ENCODE measurements around the gene CDC20. TPM values are rescaled to one million over a fixed set of nuclear protein-coding genes. Genes with fewer than 3 reads are reported as not detected.

The CDC20 gene
- total and polyA plus RNA-seq, 2 of the 4 experiments (the other 2 are of a cell fraction): 103 to 107 TPM

DNA sequence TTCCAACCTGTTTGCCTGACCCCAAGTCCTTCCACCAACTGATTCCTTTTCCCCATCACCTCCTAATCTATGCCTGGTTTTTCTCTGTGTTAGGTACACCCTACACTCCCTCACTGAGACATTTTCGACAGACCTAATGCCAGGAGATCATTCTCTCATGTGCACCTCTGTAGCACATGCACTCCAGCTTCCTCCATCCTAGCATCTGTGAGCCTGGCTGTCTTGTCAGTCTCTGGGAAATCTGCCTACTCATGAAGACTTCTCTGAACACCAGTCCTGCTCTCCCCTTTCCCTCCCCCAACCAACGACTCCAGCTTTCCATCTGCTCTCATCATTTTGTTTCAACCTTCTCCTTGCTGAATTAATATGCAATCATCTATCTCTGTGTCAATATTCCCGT, 29.8 kb downstream of the CDC20 start:
- H3K9me1 ChIP-seq (ENCODE audit: insufficient read depth, low read length): peaks cover 10% of the 10 kb centered on the region
- ATAC-seq (ENCODE audit: low read depth) (no peak), DNase-seq (no peak)
- H2BK15ac ChIP-seq (ENCODE audit: low read depth, low read length): no peak overlapping the region
- no peak overlapping the region for H2BK120ac ChIP-seq (ENCODE audit: low read depth, low read length)
- no peak overlapping the region; the same call in none of the 2 replicates for H4K91ac ChIP-seq (ENCODE audit: insufficient read depth, low read depth, low read length)
- ChIA-PET CTCF (interaction anchor here (0.6 kb wide), 1 partner anchor 1354 kb away, joined by 3 read pairs; no protein-coding TSS in a partner anchor), POLR2A (ENCODE audit: unreplicated experiment) (interaction anchor here (0.8 kb wide), 1 partner anchor 91 kb away, joined by 4 read pairs; no protein-coding TSS in a partner anchor)
- H3K4ac ChIP-seq (ENCODE audit: low read depth, low read length): peak overlapping the region; percentile 99
- peak overlapping the region; percentile 91 for H3K56ac ChIP-seq (ENCODE audit: extremely low read depth, insufficient read depth, low read length)
- no peak overlapping the region for H3K18ac ChIP-seq (ENCODE audit: low read depth, low read length)
- H3K23ac ChIP-seq (ENCODE audit: low read depth, low read length): peak overlapping the region; percentile 94
- peak overlapping the region; percentile 93 for H2BK5ac ChIP-seq (ENCODE audit: low read depth, low read length, poor library complexity, severe bottlenecking)
- in situ Hi-C loops (cut with MboI; ENCODE audit: low sequenced_read_pairs): no loop called here
- 70% methylated on average over 3 of the region's 3 CpGs; no CpG with 5 or more reads in 1 of the 2 experiments for WGBS, 2 experiments (ENCODE audit: extremely low coverage in 2 of 2, insufficient read length in 1 of 2)
- H2AFZ ChIP-seq (replicated peaks; ENCODE audit: low read length, poor library complexity): no peak overlapping the region
- peaks cover 40 to 81% of the 10 kb centered on the region in 2 experiments for H3K79me1 ChIP-seq (ENCODE audit: low read depth in 1 of 2, low read length in 2 of 2)
- peak overlapping the region; percentile 96; the same call in 1 of the 2 replicates for H4K5ac ChIP-seq (ENCODE audit: low read depth, low read length)
- dilution Hi-C loops (cut with HindIII; ENCODE audit: low sequenced_read_pairs, unreplicated experiment): no loop called here
- peak overlapping the region; percentile 92 for H3K4me3 ChIP-seq (ENCODE audit: insufficient read depth, low read depth, low read length)
- BruUV-seq (replicated peaks): no TSS peak
- peak overlapping the region; percentile 98 for H3K14ac ChIP-seq (replicated peaks; ENCODE audit: low read depth, low read length)
- peak overlapping the region; percentile 8 to 98; a peak in 2 of 4 replicates for H4K8ac ChIP-seq (ENCODE audit: low read depth in 2 of 2, low read length in 2 of 2)
- peaks cover 32% of the 10 kb centered on the region for H3K36me3 ChIP-seq (ENCODE audit: control insufficient read depth, insufficient read depth, low read length)
- peaks cover 20% of the 10 kb centered on the region; the same call in 1 of the 2 replicates for H4K20me1 ChIP-seq (ENCODE audit: insufficient read depth, low read length)
- intact Hi-C loops (cut with micrococcal nuclease): loop anchor here (1.0 kb wide), 1 partner anchor 20 kb away; the partner anchor contains the start of gene ELOVL1
- H3K27ac ChIP-seq (ENCODE audit: insufficient read depth, low read length): no peak overlapping the region
- H3K4me2 ChIP-seq (ENCODE audit: low read depth, low read length): peak overlapping the region; percentile 86
- H3K9me3 ChIP-seq (ENCODE audit: control insufficient read depth, insufficient read depth, low read length): no peaks in the 10 kb centered on the region
- H3K9ac ChIP-seq (ENCODE audit: low read depth, low read length): peak overlapping the region; percentile 97
- H2AK9ac ChIP-seq (replicated peaks; ENCODE audit: low read depth, low read length, poor library complexity): peak overlapping the region; percentile 60
- TF ChIP-seq MAZ (IDR thresholded peaks at IDR 0.05; ENCODE audit: borderline replicate concordance, low read depth, low read length): no peak
- TF ChIP-seq MXI1 (IDR thresholded peaks at IDR 0.05; ENCODE audit: borderline replicate concordance, low read depth, low read length): no peak
- TF ChIP-seq NFE2L2 (IDR thresholded peaks at IDR 0.05; ENCODE audit: low read depth, low read length): no peak
- no peak for TF ChIP-seq FOS (IDR thresholded peaks at IDR 0.05; ENCODE audit: low read depth, low read length)
- TF ChIP-seq, protein P1, sequence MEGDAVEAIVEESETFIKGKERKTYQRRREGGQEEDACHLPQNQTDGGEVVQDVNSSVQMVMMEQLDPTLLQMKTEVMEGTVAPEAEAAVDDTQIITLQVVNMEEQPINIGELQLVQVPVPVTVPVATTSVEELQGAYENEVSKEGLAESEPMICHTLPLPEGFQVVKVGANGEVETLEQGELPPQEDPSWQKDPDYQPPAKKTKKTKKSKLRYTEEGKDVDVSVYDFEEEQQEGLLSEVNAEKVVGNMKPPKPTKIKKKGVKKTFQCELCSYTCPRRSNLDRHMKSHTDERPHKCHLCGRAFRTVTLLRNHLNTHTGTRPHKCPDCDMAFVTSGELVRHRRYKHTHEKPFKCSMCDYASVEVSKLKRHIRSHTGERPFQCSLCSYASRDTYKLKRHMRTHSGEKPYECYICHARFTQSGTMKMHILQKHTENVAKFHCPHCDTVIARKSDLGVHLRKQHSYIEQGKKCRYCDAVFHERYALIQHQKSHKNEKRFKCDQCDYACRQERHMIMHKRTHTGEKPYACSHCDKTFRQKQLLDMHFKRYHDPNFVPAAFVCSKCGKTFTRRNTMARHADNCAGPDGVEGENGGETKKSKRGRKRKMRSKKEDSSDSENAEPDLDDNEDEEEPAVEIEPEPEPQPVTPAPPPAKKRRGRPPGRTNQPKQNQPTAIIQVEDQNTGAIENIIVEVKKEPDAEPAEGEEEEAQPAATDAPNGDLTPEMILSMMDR (conservative IDR thresholded peaks at IDR 0.05; ENCODE audit: low read depth, low read length): no peak
- TF ChIP-seq RAD21 (IDR thresholded peaks at IDR 0.05; ENCODE audit: low read length): no peak
- TF ChIP-seq RFX5 (IDR thresholded peaks at IDR 0.05; ENCODE audit: low read depth, low read length): no peak
- TF ChIP-seq, protein P2, sequence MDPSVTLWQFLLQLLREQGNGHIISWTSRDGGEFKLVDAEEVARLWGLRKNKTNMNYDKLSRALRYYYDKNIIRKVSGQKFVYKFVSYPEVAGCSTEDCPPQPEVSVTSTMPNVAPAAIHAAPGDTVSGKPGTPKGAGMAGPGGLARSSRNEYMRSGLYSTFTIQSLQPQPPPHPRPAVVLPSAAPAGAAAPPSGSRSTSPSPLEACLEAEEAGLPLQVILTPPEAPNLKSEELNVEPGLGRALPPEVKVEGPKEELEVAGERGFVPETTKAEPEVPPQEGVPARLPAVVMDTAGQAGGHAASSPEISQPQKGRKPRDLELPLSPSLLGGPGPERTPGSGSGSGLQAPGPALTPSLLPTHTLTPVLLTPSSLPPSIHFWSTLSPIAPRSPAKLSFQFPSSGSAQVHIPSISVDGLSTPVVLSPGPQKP (IDR thresholded peaks at IDR 0.05; ENCODE audit: borderline replicate concordance, low read depth, low read length): no peak
- no peak for TF ChIP-seq SMC3 (IDR thresholded peaks at IDR 0.05; ENCODE audit: low read depth, low read length)
- TF ChIP-seq MAFK (IDR thresholded peaks at IDR 0.05; ENCODE audit: low read depth, low read length): no peak
- no peak for TF ChIP-seq CHD1 (IDR thresholded peaks at IDR 0.05; ENCODE audit: low read depth, low read length)
- no peak for TF ChIP-seq RCOR1 (IDR thresholded peaks at IDR 0.05; ENCODE audit: insufficient replicate concordance, low read length)
- no peak for TF ChIP-seq POLR2A (IDR thresholded peaks at IDR 0.05; ENCODE audit: low read depth, low read length)
- TF ChIP-seq, protein P3, sequence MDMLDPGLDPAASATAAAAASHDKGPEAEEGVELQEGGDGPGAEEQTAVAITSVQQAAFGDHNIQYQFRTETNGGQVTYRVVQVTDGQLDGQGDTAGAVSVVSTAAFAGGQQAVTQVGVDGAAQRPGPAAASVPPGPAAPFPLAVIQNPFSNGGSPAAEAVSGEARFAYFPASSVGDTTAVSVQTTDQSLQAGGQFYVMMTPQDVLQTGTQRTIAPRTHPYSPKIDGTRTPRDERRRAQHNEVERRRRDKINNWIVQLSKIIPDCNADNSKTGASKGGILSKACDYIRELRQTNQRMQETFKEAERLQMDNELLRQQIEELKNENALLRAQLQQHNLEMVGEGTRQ (IDR thresholded peaks at IDR 0.05; ENCODE audit: low read depth, low read length): no peak
- no peak for TF ChIP-seq CEBPB (IDR thresholded peaks at IDR 0.05; ENCODE audit: low read depth, low read length)
- no peak for TF ChIP-seq BHLHE40 (IDR thresholded peaks at IDR 0.05; ENCODE audit: low read depth, low read length)
- no peak overlapping the region for H2BK20ac ChIP-seq (ENCODE audit: low read depth, low read length)
- H3K4me1 ChIP-seq (ENCODE audit: control insufficient read depth, insufficient read depth, low read length): peaks cover 8% of the 10 kb centered on the region
- peak overlapping the region; percentile 98; the same call in 1 of the 2 replicates for H2AK5ac ChIP-seq (ENCODE audit: low read depth, low read length)
- no peaks in the 10 kb centered on the region for H3K27me3 ChIP-seq (ENCODE audit: control insufficient read depth, insufficient read depth, low read length)

All from IMR-90 (cell line).